GM23248 (cell line): ENCODE measurements around the gene RASSF1. TPM values are rescaled to one million over a fixed set of nuclear protein-coding genes. Genes with fewer than 3 reads are reported as not detected.

Source experiments
- DNase-seq: peaks from one replicate; pipeline ENCODE4 v3.0.0-alpha.2; 2015
- H2AFZ ChIP-seq: fragments of 200-600 bp; sonication (generic); 2 replicates; pipeline ENCODE4 v1.6.1; 2016; ENCODE audit warnings: antibody characterized with exemption
- H3F3A ChIP-seq: fragments of 200-600 bp; sonication (generic); 2 replicates; pipeline ENCODE4 v1.6.1; 2016; ENCODE audit warnings: mild to moderate bottlenecking, antibody characterized with exemption, mixed run types; ENCODE audit not compliant: insufficient read depth
- H3K27ac ChIP-seq: fragments of 200-600 bp; sonication (generic); 2 replicates; pipeline ENCODE4 v1.5.1; 2016; ENCODE audit warnings: mild to moderate bottlenecking
- H3K27me3 ChIP-seq: fragments of 200-600 bp; sonication (generic); replicated peaks from 2 replicates; pipeline ENCODE4 v1.6.1; 2016; ENCODE audit warnings: mild to moderate bottlenecking; ENCODE audit not compliant: insufficient read depth
- H3K36me3 ChIP-seq: fragments of 200-600 bp; sonication (generic); 2 replicates; pipeline ENCODE4 v1.6.1; 2016; ENCODE audit warnings: low read depth, mild to moderate bottlenecking
- H3K4me1 ChIP-seq: fragments of 200-600 bp; sonication (generic); 2 replicates; pipeline ENCODE4 v1.6.1; 2016; ENCODE audit warnings: mild to moderate bottlenecking; ENCODE audit not compliant: insufficient read depth
- H3K4me2 ChIP-seq: fragments of 200-600 bp; sonication (generic); one replicate; pipeline ENCODE4 v1.6.1; 2016; ENCODE audit warnings: mild to moderate bottlenecking; ENCODE audit not compliant: unreplicated experiment
- H3K4me3 ChIP-seq: fragments of 200-600 bp; sonication (generic); 2 replicates; pipeline ENCODE4 v1.5.1; 2016; ENCODE audit warnings: mild to moderate bottlenecking
- H3K79me2 ChIP-seq: fragments of 200-600 bp; sonication (generic); 2 replicates; pipeline ENCODE4 v1.6.1; 2016; ENCODE audit warnings: mild to moderate bottlenecking; ENCODE audit not compliant: insufficient read depth
- H3K9ac ChIP-seq: fragments of 200-600 bp; sonication (generic); 2 replicates; pipeline ENCODE4 v1.6.1; 2016; ENCODE audit warnings: mild to moderate bottlenecking
- H3K9me2 ChIP-seq: fragments of 200-600 bp; sonication (generic); 2 replicates; pipeline ENCODE4 v1.6.1; 2016; ENCODE audit warnings: mixed run types, mild to moderate bottlenecking, moderate library complexity; ENCODE audit not compliant: insufficient read depth
- H3K9me3 ChIP-seq: fragments of 200-600 bp; sonication (generic); one replicate; pipeline ENCODE4 v1.6.1; 2017; ENCODE audit warnings: low read depth
- H4K20me1 ChIP-seq: fragments of 200-600 bp; sonication (generic); 2 replicates; pipeline ENCODE4 v1.6.0; 2016; ENCODE audit not compliant: insufficient read depth
- EZH2 ChIP-seq: fragments of 200-600 bp; sonication (generic); IDR thresholded peaks from 2 replicates; pipeline ENCODE4 v1.6.1; 2018; ENCODE audit warnings: antibody characterized with exemption, mild to moderate bottlenecking; ENCODE audit not compliant: insufficient read depth, poor library complexity, severe bottlenecking
- EZH2phosphoT487 ChIP-seq: fragments of 200-600 bp; sonication (generic); IDR thresholded peaks from 2 replicates; pipeline ENCODE4 v1.6.1; 2018; ENCODE audit warnings: antibody characterized with exemption, moderate library complexity, mild to moderate bottlenecking, low read depth; ENCODE audit not compliant: insufficient read depth
- WGBS, 2 experiments: methylation state at CpG; one replicate each; pipeline ENCODE4 v1.1.6; 2015 to 2017; ENCODE audit warnings: low lambda C conversion rate in 2 of 2, low coverage in 1 of 2; ENCODE audit errors: missing lambda C conversion rate in 2 of 2; 5-methylcytosine and 5-hydroxymethylcytosine counted together
- in situ Hi-C: fragments of 300-500 bp; cut with MboI; formaldehyde crosslinking; loops from 2 replicates; pipeline ENCODE4 v1.15.0; 2020
- polyA plus RNA-seq: library from polyadenylated mRNA; unstranded; fragments of >200 nt; fragmentation: Nextera tagmentation; extraction: Ambion mirVana; gene quantifications from 2 replicates; pipeline ENCODE4 v1.2.1, GENCODE V29; 2016
- total RNA-seq: library from RNA; depleted of rRNA; stranded (reverse); fragments of >200 nt; shearing (Covaris generic); gene quantifications from 2 replicates; pipeline ENCODE4 v1.2.3, GENCODE V29; 2014; rRNA removed

RASSF1 gene, protein sequence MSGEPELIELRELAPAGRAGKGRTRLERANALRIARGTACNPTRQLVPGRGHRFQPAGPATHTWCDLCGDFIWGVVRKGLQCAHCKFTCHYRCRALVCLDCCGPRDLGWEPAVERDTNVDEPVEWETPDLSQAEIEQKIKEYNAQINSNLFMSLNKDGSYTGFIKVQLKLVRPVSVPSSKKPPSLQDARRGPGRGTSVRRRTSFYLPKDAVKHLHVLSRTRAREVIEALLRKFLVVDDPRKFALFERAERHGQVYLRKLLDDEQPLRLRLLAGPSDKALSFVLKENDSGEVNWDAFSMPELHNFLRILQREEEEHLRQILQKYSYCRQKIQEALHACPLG
- 57.5 and 68.7 TPM in 2 replicates for total RNA-seq
- 56.4 and 59.0 TPM in 2 replicates for polyA plus RNA-seq

DNA sequence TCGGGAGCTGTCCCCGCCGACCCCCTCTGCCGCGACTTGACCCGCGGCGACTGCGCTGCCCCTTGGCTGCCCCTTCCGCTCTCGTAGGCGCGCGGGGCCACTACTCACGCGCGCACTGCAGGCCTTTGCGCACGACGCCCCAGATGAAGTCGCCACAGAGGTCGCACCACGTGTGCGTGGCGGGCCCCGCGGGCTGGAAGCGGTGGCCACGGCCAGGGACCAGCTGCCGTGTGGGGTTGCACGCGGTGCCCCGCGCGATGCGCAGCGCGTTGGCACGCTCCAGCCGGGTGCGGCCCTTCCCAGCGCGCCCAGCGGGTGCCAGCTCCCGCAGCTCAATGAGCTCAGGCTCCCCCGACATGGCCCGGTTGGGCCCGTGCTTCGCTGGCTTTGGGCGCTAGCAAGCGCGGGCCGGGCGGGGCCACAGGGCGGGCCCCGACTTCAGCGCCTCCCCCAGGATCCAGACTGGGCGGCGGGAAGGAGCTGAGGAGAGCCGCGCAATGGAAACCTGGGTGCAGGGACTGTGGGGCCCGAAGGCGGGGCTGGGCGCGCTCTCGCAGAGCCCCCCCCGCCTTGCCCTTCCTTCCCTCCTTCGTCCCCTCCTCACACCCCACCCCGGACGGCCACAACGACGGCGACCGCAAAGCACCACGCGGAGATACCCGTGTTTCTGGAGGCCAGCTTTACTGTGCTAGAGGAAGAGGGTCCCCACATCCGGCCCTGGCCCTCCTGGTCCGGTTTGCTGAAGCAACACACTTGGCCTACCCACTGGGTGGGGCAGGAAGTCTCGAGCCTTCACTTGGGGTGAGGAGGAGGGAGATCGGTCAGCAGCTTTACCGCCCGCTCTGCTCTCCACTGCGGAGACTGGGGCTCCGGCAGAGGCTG lies at the start of gene RASSF1:
TSS of gene RASSF1 (minus strand) at position 389 of the 882 bp plus-strand sequence. CDS start at position 358, 31 bp downstream.
- in situ Hi-C loops: loop anchor here (10.0 kb wide), 1 partner anchor 194 kb away; no protein-coding TSS in a partner anchor
- peak within 1 kb of the TSS; percentile 70 for H2AFZ ChIP-seq
- no peaks in the 10 kb centered on the region for H4K20me1 ChIP-seq
- peak within 1 kb of the TSS; percentile 90 for H3K4me2 ChIP-seq
- no peaks in the 10 kb centered on the region for H3K9me3 ChIP-seq
- peaks cover 28% of the 10 kb centered on the region for H3K4me1 ChIP-seq
- H3K9me2 ChIP-seq: no peaks in the 10 kb centered on the region
- peak within 1 kb of the TSS; percentile 89 for H3K4me3 ChIP-seq
- peak within 1 kb of the TSS; percentile 92 for H3K9ac ChIP-seq
- peaks cover 32% of the 10 kb centered on the region for H3F3A ChIP-seq
- 1 to 2% methylated on average over 68 to 80 of the region's 85 CpGs for WGBS, 2 experiments
- no peaks in the 10 kb centered on the region for H3K27me3 ChIP-seq
- DNase-seq: peak; percentile 90
- TF ChIP-seq EZH2: no peak
- no peak for TF ChIP-seq EZH2phosphoT487
- H3K36me3 ChIP-seq: no peaks in the 10 kb centered on the region
- H3K27ac ChIP-seq: peak within 1 kb of the TSS; percentile 96
- H3K79me2 ChIP-seq: peaks cover 40% of the 10 kb centered on the region

DNA sequence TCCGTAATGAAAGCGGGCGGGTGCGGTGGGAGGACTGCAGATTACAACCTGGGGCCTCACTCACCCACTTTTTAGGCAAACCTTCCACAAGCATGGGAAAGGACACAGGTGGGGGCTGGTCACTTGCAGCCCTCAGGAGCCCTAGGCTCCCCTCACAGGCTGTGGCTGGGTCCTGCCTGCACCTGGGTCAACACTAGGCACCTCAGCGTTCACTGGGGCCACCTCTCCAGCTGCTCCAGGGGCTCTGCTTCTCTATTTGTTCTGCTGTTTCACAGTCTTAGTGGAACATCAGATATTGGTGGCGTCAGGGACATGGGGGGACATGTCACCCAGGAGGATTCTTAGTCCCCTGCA lies 48.8 kb upstream of the RASSF1 start:
- H3K9me2 ChIP-seq: no peaks in the 10 kb centered on the region
- no peak overlapping the region for H3K9ac ChIP-seq
- in situ Hi-C loops: no loop called here
- H2AFZ ChIP-seq: no peak overlapping the region
- no peaks in the 10 kb centered on the region for H3F3A ChIP-seq
- H3K9me3 ChIP-seq: no peaks in the 10 kb centered on the region
- H3K4me2 ChIP-seq: no peak overlapping the region
- H3K79me2 ChIP-seq: no peaks in the 10 kb centered on the region
- H3K36me3 ChIP-seq: no peaks in the 10 kb centered on the region
- H3K27ac ChIP-seq: no peak overlapping the region
- peaks cover 22% of the 10 kb centered on the region for H3K27me3 ChIP-seq
- H3K4me3 ChIP-seq: no peak overlapping the region
- 76 to 84% methylated on average over 6 of the region's 6 CpGs for WGBS, 2 experiments
- no peaks in the 10 kb centered on the region for H3K4me1 ChIP-seq
- no peak for TF ChIP-seq EZH2phosphoT487
- no peaks in the 10 kb centered on the region for H4K20me1 ChIP-seq
- DNase-seq: no peak

DNA sequence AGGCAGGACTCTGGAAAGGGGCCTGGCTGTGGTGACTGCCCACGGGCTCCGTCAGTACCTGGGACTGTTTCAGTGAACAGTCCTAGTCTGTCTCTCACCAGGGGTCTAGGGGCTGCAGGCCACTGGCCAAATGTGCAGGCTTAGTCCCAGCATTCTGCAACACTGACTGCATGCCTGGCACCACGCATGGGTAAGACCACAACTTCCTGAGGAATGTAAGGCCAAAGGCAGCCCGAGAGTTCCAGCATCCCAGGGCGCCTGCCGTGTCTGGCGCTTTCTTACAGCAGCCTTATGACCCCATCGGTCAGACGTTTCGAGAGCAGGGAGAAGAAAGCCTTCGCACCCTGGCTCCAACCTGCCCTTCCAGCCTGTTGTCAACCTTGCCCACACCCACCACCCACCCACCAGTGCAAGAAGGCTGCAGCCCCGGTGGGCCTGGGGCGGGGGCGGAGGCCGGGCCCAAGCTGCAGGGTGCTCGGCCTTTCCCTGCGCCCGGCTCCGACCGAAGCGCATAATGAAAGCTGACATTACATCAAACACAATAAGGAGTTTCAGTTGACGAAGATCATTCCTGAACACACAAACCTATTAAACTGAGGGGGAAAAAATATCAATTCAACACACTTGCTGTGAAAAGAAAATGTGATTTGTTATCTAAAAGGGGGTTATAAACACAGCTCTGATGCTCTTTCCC lies 48.2 kb upstream of the RASSF1 start:
- no peaks in the 10 kb centered on the region for H4K20me1 ChIP-seq
- no peak overlapping the region for H3K27ac ChIP-seq
- no peaks in the 10 kb centered on the region for H3K79me2 ChIP-seq
- TF ChIP-seq EZH2phosphoT487: no peak
- no peak for TF ChIP-seq EZH2
- H2AFZ ChIP-seq: no peak overlapping the region
- H3K9me3 ChIP-seq: no peaks in the 10 kb centered on the region
- H3K27me3 ChIP-seq: peaks cover 22% of the 10 kb centered on the region
- no peak overlapping the region for H3K9ac ChIP-seq
- no peaks in the 10 kb centered on the region for H3K4me1 ChIP-seq
- H3K4me2 ChIP-seq: no peak overlapping the region
- H3K36me3 ChIP-seq: no peaks in the 10 kb centered on the region
- no peak for DNase-seq
- H3K9me2 ChIP-seq: no peaks in the 10 kb centered on the region
- no peak overlapping the region for H3K4me3 ChIP-seq
- H3F3A ChIP-seq: no peaks in the 10 kb centered on the region
- 70 to 73% methylated on average over 20 to 22 of the region's 22 CpGs for WGBS, 2 experiments
- in situ Hi-C loops: no loop called here

DNA sequence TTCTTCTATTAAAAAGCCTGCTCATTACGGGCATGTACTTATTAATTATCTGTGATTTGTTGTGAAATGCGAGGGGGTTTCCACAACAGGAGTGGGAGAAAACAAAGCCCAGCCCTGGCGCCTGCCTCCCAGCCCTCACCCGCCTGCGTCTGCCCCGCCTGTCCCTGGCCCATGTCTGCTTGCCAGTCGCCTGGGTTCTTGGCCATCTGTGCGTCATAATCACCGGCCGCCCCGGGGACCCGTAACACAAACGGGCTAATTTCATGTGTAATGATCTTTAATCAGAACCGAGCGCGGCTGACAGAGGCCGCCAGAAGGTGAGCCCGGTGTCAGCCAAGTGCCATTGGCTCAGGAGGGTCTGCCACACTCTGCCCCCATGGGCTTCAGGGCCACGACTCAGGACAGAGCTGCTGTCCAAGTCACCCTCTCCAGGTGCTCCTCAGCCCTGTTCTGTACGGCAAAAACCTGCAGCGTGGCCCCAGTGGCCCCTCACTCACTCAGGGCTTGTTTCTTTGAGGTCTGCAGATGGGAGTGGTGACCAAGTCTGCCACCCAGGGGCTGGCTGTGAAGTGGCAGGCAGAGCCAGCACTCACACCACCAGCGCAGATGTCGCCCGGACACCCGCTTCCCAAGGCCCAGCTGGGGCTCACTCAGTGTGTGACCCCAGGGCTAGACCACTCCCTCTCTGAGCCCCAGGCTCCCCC lies 47.5 kb upstream of the RASSF1 start:
- Histone ChIP-seq H3F3A (no peaks in the 10 kb centered on the region), H4K20me1 (no peaks in the 10 kb centered on the region), H3K4me1 (no peaks in the 10 kb centered on the region), H3K27ac (no peak overlapping the region), H3K9me2 (no peaks in the 10 kb centered on the region), H3K9me3 (no peaks in the 10 kb centered on the region), H3K4me3 (no peak overlapping the region), H3K4me2 (no peak overlapping the region), H3K79me2 (no peaks in the 10 kb centered on the region), H3K9ac (no peak overlapping the region), H2AFZ (0 out of 2 replicates have a peak overlapping the region, but pooled peaks have one; percentile 26), H3K27me3 (peaks cover 22% of the 10 kb centered on the region), H3K36me3 (no peaks in the 10 kb centered on the region)
- DNase-seq: peak; percentile 38
- 7 to 8% methylated on average over 25 of the region's 25 CpGs for WGBS, 2 experiments
- in situ Hi-C loops: no loop called here
- TF ChIP-seq EZH2phosphoT487 (no peak), EZH2 (no peak)
